ENCODE results near the gene ABI3BP.

- no peak for TF ChIP-seq CTCF (conservative IDR thresholded peaks at IDR 0.05; ENCODE audit: low read depth, low read length)
- TF ChIP-seq EZH2phosphoT487 (IDR thresholded peaks at IDR 0.05; ENCODE audit: borderline replicate concordance, low read length) = no peak
- TF ChIP-seq EZH2 (IDR thresholded peaks at IDR 0.05; ENCODE audit: low read length, unreplicated experiment) = no peak
Observed at GRCh38 chr3:100745617-100746016, 247.6 kb downstream of the ABI3BP start.
